NCI-H2227 treated with DMSO at 0.1 percent for 48 hours (cell line): ENCODE data around the gene PARP16.
"Not testable (repeated sequence)": the region's sequence is repeated elsewhere in the genome, so short reads cannot be mapped to it uniquely, and the experiment has no call there.

Source experiments
- DNase-seq: peaks from one replicate; lab custom pipeline; 2025; lab: John Stamatoyannopoulos, UW

PARP16 gene

GRCh38 chr15:65275728-65276126, 11.0 kb downstream of the PARP16 start:
- no peak for DNase-seq

DNA sequence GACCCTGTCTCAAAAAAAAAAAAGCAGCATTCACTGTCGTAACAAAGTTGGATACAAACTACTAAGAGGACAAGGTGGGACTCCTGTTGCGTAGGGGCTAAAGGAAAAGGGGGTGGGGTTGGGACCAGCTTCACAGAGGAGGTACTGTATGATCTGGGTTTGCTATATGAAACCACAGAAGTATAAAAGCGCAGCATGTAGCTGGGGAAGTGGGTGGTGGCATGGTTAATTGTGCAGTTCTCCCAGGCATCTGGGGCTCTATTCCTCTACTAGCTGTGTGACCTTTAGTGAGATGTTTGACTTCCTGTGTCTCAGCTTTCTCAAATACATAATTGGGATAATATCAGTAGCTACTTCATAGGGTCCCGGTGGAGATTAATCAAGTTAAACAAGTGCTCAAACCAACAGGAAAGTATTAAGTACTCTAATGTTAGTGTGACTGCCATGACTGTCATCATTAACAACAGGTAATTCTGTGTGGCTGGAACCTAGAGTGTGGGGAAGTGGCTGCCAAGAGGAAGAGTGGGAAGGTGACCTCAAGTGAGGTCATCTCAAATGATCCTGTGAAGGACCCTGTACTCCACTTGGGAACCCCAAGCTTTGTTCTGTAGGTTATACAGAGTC, 11.5 kb downstream of the PARP16 start:
- no peak for DNase-seq

GRCh38 chr15:65270811-65271545, 15.7 kb downstream of the PARP16 start:
- DNase-seq: peak; percentile 22

GRCh38 chr15:65268411-65268810, 18.3 kb downstream of the PARP16 start:
- DNase-seq: no peak

GRCh38 chr15:65266469-65266868, 20.2 kb downstream of the PARP16 start:
- DNase-seq: no peak

- DNase-seq: no peak
These were observed 21.7 kb downstream of the PARP16 start for GRCh38 chr15:65264863-65265430.

DNA sequence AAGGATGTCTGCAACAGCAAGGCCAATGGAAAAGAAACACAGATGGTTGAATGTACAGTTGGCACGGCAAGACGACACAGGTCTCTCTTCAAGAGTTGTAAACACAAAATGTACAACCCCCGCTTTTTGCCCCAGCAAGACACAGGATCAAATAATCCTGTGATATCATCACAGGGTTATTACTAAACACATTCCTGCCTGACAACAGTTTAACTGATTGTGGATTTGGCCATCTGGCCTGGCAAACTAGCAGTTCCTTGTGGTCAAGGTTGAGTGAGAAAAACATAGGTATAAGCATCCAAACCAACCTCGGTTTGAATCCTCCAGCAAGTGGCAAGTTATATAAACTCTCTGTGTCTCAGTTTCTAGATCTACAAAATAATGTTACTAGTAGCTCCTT, 23.4 kb downstream of the PARP16 start:
- no peak for DNase-seq

GRCh38 chr15:65260968-65261367, 25.7 kb downstream of the PARP16 start:
- DNase-seq: no peak

DNA sequence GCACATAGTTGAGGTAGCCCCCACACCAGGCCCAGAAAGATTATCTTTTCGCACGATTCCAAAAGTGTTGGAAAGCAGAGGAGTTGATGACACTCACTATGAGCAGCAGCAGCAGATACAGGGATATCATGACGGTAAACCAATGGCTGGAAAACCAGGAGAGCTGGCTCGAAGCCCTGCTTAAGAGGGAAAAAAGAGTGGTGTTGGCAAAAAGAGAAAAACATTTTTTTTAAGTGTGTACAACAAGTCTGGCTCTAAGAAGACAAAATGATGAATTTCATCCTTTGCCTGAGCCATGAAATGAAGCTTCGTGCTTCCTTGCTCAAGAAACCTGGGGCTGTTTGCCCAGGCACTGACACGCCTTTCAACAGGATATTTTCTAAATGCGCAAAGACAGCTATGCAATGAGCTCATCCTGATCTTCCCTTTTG, 27.3 kb downstream of the PARP16 start:
- no peak for DNase-seq

GRCh38 chr15:65258375-65259262, 28.1 kb downstream of the PARP16 start:
- DNase-seq: no peak

DNA sequence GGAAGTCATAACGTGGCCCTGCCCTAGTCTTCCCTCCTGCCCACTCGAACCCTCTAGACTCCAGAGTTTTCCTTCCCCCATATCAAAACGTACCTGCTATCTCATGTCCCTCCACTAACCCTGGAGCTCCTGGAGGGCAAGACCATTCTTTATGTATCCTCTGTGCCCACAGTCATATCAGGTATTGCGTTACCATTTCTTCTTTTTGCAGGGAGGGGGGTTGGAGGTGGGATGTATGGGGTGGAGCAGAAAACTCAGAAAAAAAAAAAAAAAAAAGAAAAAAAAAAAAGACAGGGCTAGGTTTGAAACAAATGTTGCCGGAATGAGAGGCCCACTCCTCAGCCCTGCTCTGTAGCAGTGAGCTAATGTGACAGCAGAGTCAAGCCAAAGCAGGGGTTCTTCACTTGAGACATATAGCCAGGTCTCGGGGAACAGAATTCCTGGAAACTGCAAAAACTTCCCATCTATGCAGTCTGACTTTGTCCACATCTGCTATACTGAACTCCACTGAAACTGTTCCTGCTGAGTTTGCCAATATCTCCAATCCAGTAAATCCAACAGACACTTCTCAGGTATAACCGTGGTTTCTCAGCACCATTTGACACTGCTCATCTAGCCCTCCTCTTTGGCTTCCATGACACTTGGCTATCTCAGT, 31.1 kb downstream of the PARP16 start:
- no peak for DNase-seq

- no peak for DNase-seq
These were observed 31.9 kb downstream of the PARP16 start for GRCh38 chr15:65254758-65255157.

DNA sequence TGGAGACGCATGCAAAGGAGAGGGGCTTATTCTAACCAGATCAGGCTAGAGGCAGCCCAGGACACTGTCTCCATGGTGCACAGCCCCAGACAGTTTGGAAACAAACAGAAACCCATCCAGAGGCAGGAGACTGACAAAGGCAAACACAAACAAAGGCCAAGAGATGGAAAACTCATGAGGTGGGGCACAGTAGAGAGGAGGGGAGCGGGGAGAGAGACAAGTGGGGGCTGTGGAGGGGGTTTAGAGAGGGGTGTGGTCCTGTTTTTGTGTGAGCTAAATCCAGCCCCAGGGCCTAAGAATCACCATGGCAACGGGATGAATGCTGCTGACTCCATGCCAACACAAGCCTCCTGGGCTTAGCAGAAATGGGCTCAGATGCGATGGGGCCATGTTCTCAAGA, 32.3 kb downstream of the PARP16 start:
- no peak for DNase-seq

GRCh38 chr15:65249641-65250040, 37.0 kb downstream of the PARP16 start:
- DNase-seq: no peak

DNA sequence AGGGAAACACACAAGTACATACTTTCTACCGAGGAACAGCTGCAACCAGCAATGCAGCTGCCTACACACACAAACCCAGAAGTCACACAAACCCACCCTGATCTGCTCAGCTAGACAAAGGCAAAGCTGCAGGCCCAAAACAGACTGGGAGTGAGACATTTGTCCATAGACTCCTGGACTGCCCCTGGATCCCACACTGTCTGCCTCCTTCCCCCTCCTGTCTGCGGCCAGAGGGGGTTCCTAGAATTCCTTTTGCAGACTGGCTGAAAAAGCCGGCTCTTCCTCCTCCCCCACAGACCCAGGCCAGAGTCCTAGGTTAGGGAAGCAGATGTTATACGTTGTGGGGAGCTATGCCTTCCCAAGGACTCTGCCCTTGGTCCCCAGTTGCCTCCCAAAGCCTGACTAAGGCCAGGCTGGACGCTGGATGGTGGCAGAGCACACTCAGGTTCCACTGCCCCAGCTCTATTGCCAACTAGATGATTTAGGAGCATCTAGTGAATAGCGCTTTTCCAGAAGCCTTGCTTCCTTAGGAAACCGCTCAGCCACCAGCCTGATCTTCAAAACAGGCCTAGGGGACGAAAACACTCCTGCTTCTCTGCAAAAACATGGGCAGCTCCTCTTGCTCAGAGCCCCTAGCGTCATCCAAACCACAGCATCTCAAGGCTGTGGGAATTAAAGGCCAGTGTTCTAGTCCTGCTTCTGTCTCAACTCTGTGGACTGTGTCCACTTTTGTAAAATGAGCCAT, 38.0 kb downstream of the PARP16 start:
- no peak for DNase-seq

DNA sequence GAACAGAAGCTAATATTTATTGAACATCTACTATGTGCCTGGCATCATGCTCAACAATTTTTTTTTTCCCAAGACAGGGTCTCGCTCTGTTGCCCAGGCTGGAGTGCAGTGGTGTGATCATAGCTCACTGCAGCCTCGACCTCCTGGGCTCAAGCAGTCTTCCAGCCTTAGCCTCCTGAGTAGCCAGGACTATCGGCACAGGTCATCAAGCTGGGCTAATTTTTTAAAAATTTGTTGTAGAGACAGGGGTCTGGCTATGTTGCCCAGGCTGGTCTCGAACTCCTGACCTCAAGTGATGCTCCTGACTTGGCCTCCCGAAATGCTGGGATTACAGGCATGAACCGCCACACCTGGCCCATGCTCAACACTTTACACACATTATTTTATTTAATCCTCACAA, 39.7 kb downstream of the PARP16 start:
- no peak for DNase-seq

- no peak for DNase-seq
These were observed 40.5 kb downstream of the PARP16 start for GRCh38 chr15:65246026-65246714.

DNA sequence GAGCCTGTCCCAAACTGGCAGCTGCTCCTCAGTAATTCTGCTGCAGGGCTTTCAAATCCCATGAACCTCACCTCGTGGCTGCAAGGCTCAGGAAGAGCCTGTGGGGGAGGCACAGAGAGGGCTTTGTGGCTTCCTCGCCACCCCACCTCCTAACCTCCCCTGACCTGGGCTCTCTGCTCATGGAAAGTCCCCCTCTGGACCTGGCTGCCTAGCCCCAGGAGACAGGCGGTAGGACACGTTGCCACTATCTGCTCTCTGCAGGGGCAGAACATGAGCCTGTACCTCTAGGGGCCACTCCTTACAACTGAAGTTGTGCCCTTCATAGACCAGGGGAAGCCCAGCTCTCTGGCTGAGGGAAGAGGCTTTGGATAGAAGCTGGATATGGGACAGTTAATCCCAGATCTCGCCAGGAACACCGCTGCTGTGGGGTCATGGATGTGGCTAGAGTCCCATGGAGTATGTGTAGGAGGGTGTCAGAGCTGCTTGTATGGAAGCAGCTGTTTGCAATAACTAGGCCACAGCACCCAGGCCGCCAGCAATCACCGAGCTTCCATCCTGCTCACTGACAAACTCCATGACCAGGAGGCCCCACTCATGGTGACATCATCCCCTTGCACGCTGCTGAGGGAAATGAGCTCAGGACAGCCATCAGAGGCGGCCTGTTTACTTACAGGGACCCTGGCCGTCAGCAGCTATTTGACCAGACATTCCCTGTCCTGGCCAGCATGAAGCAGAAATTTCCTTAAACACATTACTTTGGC, 41.4 kb downstream of the PARP16 start:
- no peak for DNase-seq

DNA sequence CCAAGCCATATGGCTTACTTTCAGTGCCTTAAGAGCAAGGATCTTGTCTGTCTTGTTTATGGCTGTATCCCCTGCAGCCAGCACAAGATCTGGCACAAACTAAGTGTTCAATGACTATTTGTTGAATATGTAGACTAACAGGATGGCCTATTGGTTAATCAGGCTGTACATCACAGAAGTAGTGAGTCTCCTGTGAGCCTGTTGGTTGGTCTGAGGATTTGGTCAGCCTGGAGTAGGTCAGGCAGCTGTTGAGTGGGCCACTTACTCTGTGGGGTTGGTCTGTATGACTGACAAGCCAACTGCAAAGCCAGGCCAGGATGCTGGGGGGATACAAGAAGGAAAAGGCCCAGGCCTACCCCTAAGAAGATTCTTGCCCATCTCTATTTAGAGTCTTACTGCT, 42.0 kb downstream of the PARP16 start:
- DNase-seq: no peak

DNA sequence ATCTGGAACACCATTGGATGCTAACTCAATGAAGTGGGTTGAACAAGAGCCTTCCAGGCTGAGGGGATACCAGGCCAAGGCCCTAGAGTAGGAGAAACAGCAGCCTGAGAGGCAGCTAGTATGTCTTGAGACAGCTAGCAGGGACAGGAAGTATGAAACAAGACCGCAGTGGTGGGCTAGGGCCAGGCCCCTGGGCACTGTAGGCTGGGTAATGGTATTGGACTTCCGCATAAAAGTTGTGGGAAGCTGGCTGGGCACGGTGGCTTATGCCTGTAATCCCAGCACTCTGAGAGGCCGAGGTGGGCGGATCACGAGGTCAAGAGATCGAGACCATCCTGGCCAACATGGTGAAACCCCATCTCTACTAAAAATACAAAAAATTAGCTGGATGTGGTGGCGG, 50.2 kb downstream of the PARP16 start:
- not testable (repeated sequence) for DNase-seq
